H1 (cell line): ENCODE measurements around the gene HSPA1B. TPM values are rescaled to one million over a fixed set of nuclear protein-coding genes. Genes with fewer than 3 reads are reported as not detected.

Experiments used
- BACH1 ChIP-seq: IDR thresholded peaks from 2 replicates; pipeline ENCODE4 v1.6.1; 2012; ENCODE audit warnings: low read length, improper control_type of control experiment
- BCL11A ChIP-seq, 2 experiments: IDR thresholded peaks; one replicate each; pipeline ENCODE4 v1.6.1; 2011; ENCODE audit warnings: low read depth in 2 of 2, low read length in 2 of 2, mild to moderate bottlenecking in 2 of 2
- EGR1 ChIP-seq: IDR thresholded peaks from 2 replicates; pipeline ENCODE4 v1.6.1; 2011; ENCODE audit warnings: low read depth, low read length, borderline replicate concordance
- EP300 ChIP-seq, 2 experiments: IDR thresholded peaks; 1 replicate in 1 of 2; 2 replicates in 1 of 2; pipeline ENCODE4 v1.6.1; 2011 to 2012; ENCODE audit warnings: low read depth in 2 of 2, low read length in 2 of 2, mild to moderate bottlenecking in 2 of 2, borderline replicate concordance in 1 of 2, inconsistent platforms in 1 of 2, moderate library complexity in 1 of 2
- JUND ChIP-seq: IDR thresholded peaks from 2 replicates; pipeline ENCODE4 v1.6.1; 2011; ENCODE audit warnings: mild to moderate bottlenecking, improper control_type of control experiment, low read length
- POU5F1 ChIP-seq: IDR thresholded peaks from 2 replicates; pipeline ENCODE4 v1.6.1; 2011; ENCODE audit warnings: low read depth, mild to moderate bottlenecking, low read length, moderate library complexity
- SIX5 ChIP-seq: IDR thresholded peaks from 2 replicates; pipeline ENCODE4 v1.6.1; 2011; ENCODE audit warnings: mild to moderate bottlenecking, low read depth, low read length
- TEAD4 ChIP-seq: IDR thresholded peaks from 2 replicates; pipeline ENCODE4 v1.6.1; 2012; ENCODE audit warnings: low read depth, low read length, inconsistent platforms, mixed read lengths
- YY1 ChIP-seq: IDR thresholded peaks from 2 replicates; pipeline ENCODE4 v1.6.1; 2011; ENCODE audit warnings: low read depth, mild to moderate bottlenecking, low read length
- ZNF274 ChIP-seq: IDR thresholded peaks from 2 replicates; pipeline ENCODE4 v1.7.0; 2012; ENCODE audit warnings: low read length, borderline replicate concordance; ENCODE audit errors: extremely low read depth
- polyA plus RNA-seq, 7 experiments: library from polyadenylated mRNA; depleted of rRNA in 3 of 7; stranded (reverse) in 5 of 7; unstranded in 2 of 7; fragments of >200 nt in 5 of 7; fragments of 200-250 nt in 2 of 7; gene quantifications; 1 replicate in 5 of 7; 2 replicates in 1 of 7; 4 replicates in 1 of 7; pipeline versions ENCODE4 v1.2.1 to v1.2.3, GENCODE V29; 2011 to 2013; ENCODE audit warnings: missing spikeins in 2 of 7, mixed read lengths in 2 of 7
- total RNA-seq: library from RNA; stranded (reverse); fragmentation: NEBNext Ultra II Directional; extraction: Animal tissue kit (Norgen Biotek cat#: 25700); gene quantifications from 2 replicates; pipeline ENCODE4 v1.2.1, GENCODE V29; 2021
- TF ChIP-seq, protein P1 (sequence below): fragments of 300-600 bp; sonication (generic); IDR thresholded peaks from 2 replicates; pipeline ENCODE4 v1.7.1; 2012; ENCODE audit warnings: low read length, moderate library complexity, mild to moderate bottlenecking, inconsistent platforms; ENCODE audit not compliant: insufficient replicate concordance

The HSPA1B gene
- total and polyA plus RNA-seq, 2 of the 8 experiments (the other 6 are each of a cell fraction or from before 2014, with no cell fraction given), result 36.6 to 76.6 TPM

DNA sequence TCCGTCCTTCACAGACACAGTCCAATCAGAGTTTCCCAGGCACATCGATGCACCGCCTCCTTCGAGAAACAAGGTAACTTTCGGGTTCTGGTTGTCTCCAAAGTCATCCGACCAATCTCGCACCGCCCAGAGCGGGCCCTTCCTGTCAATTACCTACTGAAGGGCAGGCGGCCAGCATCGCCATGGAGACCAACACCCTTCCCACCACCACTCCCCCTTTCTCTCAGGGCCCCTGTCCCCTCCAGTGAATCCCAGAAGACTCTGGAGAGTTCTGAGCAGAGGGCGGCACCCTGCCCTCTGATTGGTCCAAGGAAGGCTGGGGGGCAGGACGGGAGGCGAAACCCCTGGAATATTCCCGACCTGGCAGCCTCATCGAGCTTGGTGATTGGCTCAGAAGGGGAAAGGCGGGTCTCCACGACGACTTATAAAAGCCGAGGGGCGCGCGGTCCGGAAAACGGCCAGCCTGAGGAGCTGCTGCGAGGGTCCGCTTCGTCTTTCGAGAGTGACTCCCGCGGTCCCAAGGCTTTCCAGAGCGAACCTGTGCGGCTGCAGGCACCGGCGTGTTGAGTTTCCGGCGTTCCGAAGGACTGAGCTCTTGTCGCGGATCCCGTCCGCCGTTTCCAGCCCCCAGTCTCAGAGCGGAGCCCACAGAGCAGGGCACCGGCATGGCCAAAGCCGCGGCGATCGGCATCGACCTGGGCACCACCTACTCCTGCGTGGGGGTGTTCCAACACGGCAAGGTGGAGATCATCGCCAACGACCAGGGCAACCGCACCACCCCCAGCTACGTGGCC is at the start of gene HSPA1B (continued):
- TF ChIP-seq JUND, result no peak
- no peak for TF ChIP-seq BCL11A (IDR thresholded peaks at IDR 0.05; ENCODE audit: low read depth in 2 of 2, low read length in 2 of 2)
- no peak for TF ChIP-seq YY1
- TF ChIP-seq SIX5, result no peak
- no peak for TF ChIP-seq POU5F1
- TF ChIP-seq, protein P1, sequence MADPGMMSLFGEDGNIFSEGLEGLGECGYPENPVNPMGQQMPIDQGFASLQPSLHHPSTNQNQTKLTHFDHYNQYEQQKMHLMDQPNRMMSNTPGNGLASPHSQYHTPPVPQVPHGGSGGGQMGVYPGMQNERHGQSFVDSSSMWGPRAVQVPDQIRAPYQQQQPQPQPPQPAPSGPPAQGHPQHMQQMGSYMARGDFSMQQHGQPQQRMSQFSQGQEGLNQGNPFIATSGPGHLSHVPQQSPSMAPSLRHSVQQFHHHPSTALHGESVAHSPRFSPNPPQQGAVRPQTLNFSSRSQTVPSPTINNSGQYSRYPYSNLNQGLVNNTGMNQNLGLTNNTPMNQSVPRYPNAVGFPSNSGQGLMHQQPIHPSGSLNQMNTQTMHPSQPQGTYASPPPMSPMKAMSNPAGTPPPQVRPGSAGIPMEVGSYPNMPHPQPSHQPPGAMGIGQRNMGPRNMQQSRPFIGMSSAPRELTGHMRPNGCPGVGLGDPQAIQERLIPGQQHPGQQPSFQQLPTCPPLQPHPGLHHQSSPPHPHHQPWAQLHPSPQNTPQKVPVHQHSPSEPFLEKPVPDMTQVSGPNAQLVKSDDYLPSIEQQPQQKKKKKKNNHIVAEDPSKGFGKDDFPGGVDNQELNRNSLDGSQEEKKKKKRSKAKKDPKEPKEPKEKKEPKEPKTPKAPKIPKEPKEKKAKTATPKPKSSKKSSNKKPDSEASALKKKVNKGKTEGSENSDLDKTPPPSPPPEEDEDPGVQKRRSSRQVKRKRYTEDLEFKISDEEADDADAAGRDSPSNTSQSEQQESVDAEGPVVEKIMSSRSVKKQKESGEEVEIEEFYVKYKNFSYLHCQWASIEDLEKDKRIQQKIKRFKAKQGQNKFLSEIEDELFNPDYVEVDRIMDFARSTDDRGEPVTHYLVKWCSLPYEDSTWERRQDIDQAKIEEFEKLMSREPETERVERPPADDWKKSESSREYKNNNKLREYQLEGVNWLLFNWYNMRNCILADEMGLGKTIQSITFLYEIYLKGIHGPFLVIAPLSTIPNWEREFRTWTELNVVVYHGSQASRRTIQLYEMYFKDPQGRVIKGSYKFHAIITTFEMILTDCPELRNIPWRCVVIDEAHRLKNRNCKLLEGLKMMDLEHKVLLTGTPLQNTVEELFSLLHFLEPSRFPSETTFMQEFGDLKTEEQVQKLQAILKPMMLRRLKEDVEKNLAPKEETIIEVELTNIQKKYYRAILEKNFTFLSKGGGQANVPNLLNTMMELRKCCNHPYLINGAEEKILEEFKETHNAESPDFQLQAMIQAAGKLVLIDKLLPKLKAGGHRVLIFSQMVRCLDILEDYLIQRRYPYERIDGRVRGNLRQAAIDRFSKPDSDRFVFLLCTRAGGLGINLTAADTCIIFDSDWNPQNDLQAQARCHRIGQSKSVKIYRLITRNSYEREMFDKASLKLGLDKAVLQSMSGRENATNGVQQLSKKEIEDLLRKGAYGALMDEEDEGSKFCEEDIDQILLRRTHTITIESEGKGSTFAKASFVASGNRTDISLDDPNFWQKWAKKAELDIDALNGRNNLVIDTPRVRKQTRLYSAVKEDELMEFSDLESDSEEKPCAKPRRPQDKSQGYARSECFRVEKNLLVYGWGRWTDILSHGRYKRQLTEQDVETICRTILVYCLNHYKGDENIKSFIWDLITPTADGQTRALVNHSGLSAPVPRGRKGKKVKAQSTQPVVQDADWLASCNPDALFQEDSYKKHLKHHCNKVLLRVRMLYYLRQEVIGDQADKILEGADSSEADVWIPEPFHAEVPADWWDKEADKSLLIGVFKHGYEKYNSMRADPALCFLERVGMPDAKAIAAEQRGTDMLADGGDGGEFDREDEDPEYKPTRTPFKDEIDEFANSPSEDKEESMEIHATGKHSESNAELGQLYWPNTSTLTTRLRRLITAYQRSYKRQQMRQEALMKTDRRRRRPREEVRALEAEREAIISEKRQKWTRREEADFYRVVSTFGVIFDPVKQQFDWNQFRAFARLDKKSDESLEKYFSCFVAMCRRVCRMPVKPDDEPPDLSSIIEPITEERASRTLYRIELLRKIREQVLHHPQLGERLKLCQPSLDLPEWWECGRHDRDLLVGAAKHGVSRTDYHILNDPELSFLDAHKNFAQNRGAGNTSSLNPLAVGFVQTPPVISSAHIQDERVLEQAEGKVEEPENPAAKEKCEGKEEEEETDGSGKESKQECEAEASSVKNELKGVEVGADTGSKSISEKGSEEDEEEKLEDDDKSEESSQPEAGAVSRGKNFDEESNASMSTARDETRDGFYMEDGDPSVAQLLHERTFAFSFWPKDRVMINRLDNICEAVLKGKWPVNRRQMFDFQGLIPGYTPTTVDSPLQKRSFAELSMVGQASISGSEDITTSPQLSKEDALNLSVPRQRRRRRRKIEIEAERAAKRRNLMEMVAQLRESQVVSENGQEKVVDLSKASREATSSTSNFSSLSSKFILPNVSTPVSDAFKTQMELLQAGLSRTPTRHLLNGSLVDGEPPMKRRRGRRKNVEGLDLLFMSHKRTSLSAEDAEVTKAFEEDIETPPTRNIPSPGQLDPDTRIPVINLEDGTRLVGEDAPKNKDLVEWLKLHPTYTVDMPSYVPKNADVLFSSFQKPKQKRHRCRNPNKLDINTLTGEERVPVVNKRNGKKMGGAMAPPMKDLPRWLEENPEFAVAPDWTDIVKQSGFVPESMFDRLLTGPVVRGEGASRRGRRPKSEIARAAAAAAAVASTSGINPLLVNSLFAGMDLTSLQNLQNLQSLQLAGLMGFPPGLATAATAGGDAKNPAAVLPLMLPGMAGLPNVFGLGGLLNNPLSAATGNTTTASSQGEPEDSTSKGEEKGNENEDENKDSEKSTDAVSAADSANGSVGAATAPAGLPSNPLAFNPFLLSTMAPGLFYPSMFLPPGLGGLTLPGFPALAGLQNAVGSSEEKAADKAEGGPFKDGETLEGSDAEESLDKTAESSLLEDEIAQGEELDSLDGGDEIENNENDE, result no peak
- TF ChIP-seq BACH1, result no peak
- no peak for TF ChIP-seq EGR1
- no peak for TF ChIP-seq ZNF274
- TF ChIP-seq EP300 (IDR thresholded peaks at IDR 0.05; ENCODE audit: borderline replicate concordance in 1 of 2, low read depth in 2 of 2, low read length in 2 of 2), result no peak
- no peak for TF ChIP-seq TEAD4
